ENCODE data around the gene UCP1.
A peak's percentile ranks its signal among the peaks of the same experiment; 100 is the strongest.

The UCP1 gene, protein sequence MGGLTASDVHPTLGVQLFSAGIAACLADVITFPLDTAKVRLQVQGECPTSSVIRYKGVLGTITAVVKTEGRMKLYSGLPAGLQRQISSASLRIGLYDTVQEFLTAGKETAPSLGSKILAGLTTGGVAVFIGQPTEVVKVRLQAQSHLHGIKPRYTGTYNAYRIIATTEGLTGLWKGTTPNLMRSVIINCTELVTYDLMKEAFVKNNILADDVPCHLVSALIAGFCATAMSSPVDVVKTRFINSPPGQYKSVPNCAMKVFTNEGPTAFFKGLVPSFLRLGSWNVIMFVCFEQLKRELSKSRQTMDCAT

DNA sequence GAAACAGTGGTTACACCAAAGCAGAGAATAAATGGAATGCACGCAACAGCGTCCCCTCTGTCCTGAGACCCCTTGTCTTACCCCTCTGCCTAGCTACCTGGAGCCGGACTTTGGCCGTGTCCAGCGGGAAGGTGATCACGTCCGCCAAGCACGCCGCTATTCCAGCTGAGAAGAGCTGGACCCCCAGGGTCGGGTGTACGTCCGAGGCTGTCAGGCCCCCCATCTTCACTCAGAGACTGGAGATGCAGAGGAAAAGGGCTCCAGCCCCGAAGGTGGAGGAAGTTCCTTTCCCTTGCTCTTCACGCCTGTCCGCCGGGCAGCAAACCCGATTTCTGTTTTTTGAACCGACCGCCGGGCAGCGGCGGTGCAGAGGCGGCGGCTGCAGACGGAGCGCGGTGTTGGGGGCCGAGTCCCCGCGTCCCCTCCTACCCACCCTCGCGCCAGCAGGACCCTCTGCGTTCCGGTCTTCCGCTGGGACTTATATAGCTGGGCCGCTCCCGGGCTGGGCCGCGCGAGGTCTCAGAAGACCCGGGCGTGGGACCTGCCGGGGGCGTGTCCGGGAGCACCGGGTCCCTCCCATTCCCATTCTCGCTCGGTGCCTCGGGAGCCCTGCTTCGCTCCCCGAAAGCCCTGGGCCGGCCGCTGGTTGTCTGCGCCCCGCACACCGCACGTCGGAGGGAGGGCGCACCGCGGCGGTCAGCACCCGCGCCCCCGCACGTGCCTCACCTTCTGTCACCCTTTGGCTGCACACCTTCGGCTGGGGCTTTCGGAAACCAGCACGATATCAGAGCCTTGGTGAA lies at the start of gene UCP1:
Gene UCP1 (minus strand): TSS at position 455 of the 800 bp plus-strand sequence. CDS start 232 bp downstream, at position 223.
- H3K27ac ChIP-seq: no peak within 1 kb of the TSS; the same call in 1 of the 2 replicates
- TF ChIP-seq, protein P1, sequence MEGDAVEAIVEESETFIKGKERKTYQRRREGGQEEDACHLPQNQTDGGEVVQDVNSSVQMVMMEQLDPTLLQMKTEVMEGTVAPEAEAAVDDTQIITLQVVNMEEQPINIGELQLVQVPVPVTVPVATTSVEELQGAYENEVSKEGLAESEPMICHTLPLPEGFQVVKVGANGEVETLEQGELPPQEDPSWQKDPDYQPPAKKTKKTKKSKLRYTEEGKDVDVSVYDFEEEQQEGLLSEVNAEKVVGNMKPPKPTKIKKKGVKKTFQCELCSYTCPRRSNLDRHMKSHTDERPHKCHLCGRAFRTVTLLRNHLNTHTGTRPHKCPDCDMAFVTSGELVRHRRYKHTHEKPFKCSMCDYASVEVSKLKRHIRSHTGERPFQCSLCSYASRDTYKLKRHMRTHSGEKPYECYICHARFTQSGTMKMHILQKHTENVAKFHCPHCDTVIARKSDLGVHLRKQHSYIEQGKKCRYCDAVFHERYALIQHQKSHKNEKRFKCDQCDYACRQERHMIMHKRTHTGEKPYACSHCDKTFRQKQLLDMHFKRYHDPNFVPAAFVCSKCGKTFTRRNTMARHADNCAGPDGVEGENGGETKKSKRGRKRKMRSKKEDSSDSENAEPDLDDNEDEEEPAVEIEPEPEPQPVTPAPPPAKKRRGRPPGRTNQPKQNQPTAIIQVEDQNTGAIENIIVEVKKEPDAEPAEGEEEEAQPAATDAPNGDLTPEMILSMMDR (conservative IDR thresholded peaks at IDR 0.05): no peak

- no peak overlapping the region for H3K27ac ChIP-seq
Measured at GRCh38 chr4:140617499-140618248, 48.9 kb upstream of the UCP1 start.

GRCh38 chr4:140615451-140615850 lies 46.7 kb upstream of the UCP1 start:
- H3K27ac ChIP-seq: no peak overlapping the region
- TF ChIP-seq, protein P1 (conservative IDR thresholded peaks at IDR 0.05): no peak

More at GRCh38 chr4:140617499-140618248, 48.9 kb upstream of the UCP1 start:
- TF ChIP-seq, protein P1 (conservative IDR thresholded peaks at IDR 0.05): no peak

GRCh38 chr4:140612357-140612756 lies 43.6 kb upstream of the UCP1 start:
- no peak overlapping the region for H3K27ac ChIP-seq
- TF ChIP-seq, protein P1 (conservative IDR thresholded peaks at IDR 0.05): no peak

- H3K27ac ChIP-seq: no peak overlapping the region
- TF ChIP-seq, protein P1 (conservative IDR thresholded peaks at IDR 0.05): no peak
Measured at GRCh38 chr4:140611854-140612253, 43.1 kb upstream of the UCP1 start.

DNA sequence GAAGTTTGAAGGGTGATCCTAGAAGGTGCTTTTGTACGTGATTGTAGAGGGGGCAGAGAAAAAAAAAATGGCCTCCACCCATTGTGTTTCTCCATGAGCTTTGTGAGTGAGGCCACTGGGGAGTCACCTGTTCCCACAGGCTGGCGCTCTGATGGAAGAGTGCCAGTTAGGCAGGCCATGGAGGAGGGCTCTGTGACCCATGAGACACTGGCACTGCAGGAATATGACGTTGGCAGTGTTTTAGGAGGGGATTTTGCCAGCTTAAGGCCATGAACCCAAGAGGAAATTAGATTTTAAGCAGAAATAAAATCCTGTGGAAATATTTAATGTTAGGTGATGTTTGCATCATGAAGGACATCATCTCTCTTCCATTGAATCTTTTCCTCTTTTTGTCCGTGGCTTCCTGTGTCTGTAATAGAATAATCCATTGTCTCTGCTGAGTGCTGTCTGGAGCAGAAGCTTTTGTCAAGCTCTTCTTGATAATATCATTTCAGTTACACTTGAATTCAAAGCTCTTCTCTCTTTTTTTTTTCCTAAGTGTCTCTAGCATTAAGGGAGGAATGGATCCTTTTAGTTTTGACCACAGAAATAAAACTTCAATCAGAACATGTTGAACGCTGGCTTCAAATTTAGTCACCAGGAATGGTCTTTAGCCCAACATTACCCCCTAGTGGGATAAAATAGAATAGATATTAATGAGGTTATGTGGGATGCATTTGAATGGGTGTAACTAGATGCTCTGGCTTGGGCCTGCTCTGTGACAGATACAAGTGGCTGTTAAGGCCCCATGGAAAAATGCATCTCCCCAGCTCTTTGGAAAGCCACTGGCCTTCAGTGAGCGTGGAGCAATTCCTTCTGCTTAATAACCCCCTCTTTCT lies 41.0 kb upstream of the UCP1 start:
- TF ChIP-seq, protein P1 (conservative IDR thresholded peaks at IDR 0.05): peak; percentile 76
- H3K27ac ChIP-seq: peak overlapping the region; percentile 1; the same call in 1 of the 2 replicates
